ENCODE measurements around the gene AMDHD2. TPM values are rescaled to one million over a fixed set of nuclear protein-coding genes. Genes with fewer than 3 reads are reported as not detected.

The AMDHD2 gene
- total RNA-seq, 4 donors from 2014 or later = 26.7 to 35.9 (median 30.7) TPM

DNA sequence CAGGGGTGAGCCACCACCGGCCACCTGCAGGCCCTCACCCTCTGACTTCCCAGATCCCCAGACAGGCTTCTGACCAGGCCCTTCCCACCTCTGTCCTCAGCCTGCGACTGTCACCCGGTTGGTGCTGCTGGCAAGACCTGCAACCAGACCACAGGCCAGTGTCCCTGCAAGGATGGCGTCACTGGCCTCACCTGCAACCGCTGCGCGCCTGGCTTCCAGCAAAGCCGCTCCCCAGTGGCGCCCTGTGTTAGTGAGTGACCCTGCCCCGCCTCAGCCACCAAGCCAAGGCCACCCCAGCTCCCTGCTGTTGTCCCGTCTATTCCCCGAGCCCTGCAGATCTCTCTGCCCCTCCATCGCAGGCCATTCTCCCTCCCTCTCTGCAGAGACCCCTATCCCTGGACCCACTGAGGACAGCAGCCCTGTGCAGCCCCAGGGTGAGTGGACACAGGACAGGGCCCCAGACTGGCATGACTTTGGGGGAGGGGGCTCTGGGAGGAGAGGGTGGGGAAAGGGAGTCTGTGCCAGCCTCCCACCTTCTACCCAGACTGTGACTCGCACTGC, 47.2 kb upstream of the AMDHD2 start:
- TF ChIP-seq, protein P1, sequence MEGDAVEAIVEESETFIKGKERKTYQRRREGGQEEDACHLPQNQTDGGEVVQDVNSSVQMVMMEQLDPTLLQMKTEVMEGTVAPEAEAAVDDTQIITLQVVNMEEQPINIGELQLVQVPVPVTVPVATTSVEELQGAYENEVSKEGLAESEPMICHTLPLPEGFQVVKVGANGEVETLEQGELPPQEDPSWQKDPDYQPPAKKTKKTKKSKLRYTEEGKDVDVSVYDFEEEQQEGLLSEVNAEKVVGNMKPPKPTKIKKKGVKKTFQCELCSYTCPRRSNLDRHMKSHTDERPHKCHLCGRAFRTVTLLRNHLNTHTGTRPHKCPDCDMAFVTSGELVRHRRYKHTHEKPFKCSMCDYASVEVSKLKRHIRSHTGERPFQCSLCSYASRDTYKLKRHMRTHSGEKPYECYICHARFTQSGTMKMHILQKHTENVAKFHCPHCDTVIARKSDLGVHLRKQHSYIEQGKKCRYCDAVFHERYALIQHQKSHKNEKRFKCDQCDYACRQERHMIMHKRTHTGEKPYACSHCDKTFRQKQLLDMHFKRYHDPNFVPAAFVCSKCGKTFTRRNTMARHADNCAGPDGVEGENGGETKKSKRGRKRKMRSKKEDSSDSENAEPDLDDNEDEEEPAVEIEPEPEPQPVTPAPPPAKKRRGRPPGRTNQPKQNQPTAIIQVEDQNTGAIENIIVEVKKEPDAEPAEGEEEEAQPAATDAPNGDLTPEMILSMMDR (IDR thresholded peaks at IDR 0.05) = no peak
- ATAC-seq (ENCODE audit: low FRiP score) (no peak), DNase-seq (ENCODE audit: low spot score) (no peak)

DNA sequence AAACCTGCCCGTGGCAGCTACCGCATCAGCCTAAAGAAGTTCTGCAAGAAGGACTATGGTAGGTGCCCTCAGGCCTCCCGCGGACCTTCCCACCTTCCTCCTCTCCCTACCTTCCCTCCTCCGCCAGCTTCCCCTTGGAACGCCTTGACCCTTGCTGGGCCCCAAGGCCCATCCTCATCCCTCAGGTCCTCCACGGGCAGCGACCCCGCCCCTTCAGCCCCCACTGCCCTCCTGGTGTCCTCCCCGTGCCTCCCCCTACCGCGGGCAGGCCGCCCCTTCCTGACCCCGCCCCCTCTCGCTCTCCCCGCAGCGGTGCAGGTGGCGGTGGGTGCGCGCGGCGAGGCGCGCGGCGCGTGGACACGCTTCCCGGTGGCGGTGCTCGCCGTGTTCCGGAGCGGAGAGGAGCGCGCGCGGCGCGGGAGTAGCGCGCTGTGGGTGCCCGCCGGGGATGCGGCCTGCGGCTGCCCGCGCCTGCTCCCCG, 46.7 kb upstream of the AMDHD2 start:
- ATAC-seq (ENCODE audit: low FRiP score) = no peak
- TF ChIP-seq, protein P1 (IDR thresholded peaks at IDR 0.05) = no peak
- no peak for DNase-seq (ENCODE audit: low spot score)

DNA sequence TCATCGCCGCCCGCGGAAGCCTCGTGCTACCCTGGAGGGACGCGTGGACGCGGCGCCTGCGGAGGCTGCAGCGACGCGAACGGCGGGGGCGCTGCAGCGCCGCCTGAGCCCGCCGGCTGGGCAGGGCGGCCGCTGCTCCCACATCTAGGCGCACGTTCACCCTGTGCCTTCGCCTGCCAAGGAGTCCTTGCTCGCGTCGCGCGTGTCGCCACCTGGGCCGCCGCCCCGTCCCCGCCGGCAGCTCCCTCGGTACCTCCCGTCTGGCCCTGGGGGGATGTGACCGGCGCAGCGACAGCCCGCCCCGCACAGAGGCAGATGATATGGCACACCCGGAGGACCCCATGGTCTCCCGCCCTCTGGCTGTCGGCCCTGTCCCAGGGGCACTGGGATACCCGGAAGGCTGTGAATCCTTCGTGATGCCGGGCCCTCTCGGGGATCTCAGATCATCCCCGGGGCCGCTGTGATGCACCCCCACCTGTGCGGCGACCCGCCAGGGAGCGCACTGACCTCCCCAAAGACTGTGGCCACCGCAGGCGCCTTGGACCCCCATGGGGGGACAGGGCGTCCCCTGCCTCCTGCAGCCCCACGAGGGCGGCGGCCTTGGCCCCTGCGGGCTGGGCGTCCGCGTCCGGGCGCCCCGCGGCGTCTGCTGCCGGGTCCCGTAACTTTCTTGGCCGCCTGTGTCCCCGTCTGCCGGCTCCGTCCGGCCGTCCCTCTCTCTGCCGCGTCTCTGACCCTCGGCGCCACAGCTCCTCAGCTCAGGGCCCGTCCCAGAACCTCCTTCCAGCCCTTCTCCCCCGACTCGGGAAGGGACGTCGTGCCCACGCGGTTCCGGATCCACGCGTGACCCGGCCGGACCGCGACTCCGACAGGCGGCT, 45.9 kb upstream of the AMDHD2 start:
- DNase-seq (ENCODE audit: low spot score) = no peak
- ATAC-seq (ENCODE audit: low FRiP score) = peak; percentile 35

DNA sequence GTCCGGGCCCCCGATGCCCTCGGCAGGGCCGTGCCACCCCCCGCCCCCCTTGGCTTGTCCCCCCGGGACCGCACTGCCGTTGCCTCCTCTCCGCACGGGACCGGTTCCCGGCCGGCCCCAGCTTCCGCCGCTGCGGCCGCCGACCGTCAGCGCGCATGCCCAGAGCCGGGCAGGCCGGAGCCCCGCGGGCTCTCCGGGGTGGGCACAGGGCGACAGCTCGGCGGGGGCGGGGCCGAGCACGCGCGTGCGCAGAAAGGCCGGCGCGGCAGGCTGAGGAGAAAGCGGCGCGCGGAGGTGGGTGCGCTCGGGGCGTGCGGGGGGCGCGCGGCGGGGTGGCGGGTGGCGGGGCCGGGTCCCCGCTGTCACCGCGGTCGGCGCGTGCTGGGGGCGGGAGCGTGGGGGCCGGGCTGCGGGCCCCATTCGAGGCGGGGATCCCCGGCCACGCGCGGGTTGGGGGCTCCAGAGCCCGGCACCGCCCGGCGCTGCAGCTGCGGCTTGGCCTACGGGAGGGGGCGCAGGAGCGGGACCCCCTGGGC, 45.2 kb upstream of the AMDHD2 start, which contains the start of gene TBC1D24:
TSS of gene TBC1D24 (plus strand) at position 251 of the 536 bp plus-strand sequence. CDS start 21,022 bp downstream, outside the sequence.
- ATAC-seq (ENCODE audit: low FRiP score) (peak; percentile 82), DNase-seq (ENCODE audit: low spot score) (peak; percentile 31)
- TF ChIP-seq, protein P1 (IDR thresholded peaks at IDR 0.05) = no peak

More for the DNA sequence above, 45.9 kb upstream of the AMDHD2 start:
- TF ChIP-seq, protein P1 (IDR thresholded peaks at IDR 0.05) = no peak

DNA sequence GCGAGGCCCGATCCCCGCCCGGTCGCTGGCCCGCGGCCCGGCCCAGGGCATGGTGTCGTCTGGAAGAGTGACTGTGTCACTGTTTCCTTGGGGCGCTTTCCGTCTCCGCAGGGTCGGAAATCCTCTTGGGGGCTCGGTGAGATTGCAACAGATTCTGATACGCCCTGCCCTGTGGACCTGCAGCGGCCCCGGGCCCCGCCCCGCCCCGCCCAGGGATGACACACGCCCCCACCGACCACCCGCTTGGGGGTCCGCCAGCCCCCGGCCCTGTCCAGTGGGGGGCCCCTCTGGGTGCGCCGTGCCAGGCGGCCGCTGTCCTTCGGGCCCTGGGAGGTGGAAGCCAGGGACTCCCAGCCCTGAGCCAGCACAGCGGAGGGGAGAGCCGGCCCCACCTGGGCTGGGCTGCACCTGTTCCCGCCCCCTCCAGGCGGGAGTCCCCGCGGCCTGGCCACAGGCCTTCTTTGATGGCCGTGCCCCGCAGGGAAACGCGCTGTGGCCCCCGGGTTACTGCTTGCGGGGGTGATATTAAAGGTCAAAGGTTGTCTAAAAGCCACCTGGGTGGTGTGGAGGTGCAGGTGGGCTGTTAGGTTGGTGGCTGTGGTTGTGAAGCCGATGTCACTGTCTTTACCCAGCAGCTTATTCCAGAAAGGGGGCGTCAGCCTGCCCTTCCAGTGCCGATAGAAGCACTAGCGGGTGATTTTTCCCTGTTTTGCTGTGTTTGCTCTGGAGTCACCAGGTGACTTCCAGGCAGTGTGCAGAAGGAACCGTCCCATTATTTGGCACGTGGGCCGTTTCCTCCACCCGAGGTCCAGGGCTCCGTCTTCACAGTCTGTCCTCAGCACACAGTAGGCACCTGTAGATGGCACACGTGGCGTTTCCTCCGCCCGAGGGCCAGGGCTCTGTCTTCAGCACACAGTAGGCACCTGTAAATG, 44.5 kb upstream of the AMDHD2 start:
- TF ChIP-seq, protein P1 (IDR thresholded peaks at IDR 0.05) = no peak
- no peak for DNase-seq (ENCODE audit: low spot score)
- no peak for ATAC-seq (ENCODE audit: low FRiP score)

DNA sequence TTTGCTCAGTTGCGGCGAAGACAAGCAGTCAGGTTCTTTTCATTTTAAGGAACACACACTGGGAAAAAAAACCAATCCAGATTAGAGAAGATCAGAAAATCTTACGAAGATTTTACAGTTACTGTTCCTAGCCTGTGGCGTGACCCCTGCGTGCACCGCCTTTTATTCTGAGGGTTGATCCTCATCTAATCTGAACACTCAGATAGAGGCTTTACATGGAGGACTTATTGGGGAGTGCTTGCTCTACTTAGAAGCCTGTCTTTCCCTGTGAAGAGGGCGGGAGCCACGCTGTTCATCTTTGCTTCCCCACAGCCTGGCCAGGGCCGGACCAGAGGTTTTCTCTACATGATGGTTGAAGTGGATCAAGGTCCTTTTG, 43.8 kb upstream of the AMDHD2 start:
- DNase-seq (ENCODE audit: low spot score) (no peak), ATAC-seq (ENCODE audit: low FRiP score) (no peak)
- TF ChIP-seq, protein P1 (IDR thresholded peaks at IDR 0.05) = no peak
